HFFc6 (cell line): ENCODE measurements around the gene MFRP. TPM values are rescaled to one million over a fixed set of nuclear protein-coding genes. Genes with fewer than 3 reads are reported as not detected.

ENCODE experiments used
- DNase-seq: peaks from one replicate; pipeline ENCODE4 v3.0.0-alpha.2; 2018
- H3K27ac Mint-ChIP-seq: 2 replicates; pipeline ENCODE4 v1.8.0; 2020; ENCODE audit warnings: mild to moderate bottlenecking, mixed read lengths
- H3K27me3 Mint-ChIP-seq: 2 replicates; pipeline ENCODE4 v1.8.0; 2021; ENCODE audit warnings: mild to moderate bottlenecking, moderate library complexity, mixed read lengths; ENCODE audit not compliant: insufficient read depth
- H3K36me3 Mint-ChIP-seq: 2 replicates; pipeline ENCODE4 v1.8.0; 2021; ENCODE audit warnings: low read depth, mixed read lengths
- H3K4me1 Mint-ChIP-seq: 2 replicates; pipeline ENCODE4 v1.8.0; 2020; ENCODE audit warnings: low read depth, mixed read lengths
- H3K4me3 Mint-ChIP-seq: 2 replicates; pipeline ENCODE4 v1.8.0; 2020; ENCODE audit warnings: mild to moderate bottlenecking, moderate library complexity, mixed read lengths
- H3K9me3 Mint-ChIP-seq: 2 replicates; pipeline ENCODE4 v1.8.0; 2020; ENCODE audit warnings: mild to moderate bottlenecking, mixed read lengths
- total RNA-seq, 6 experiments: library from RNA; stranded (reverse); fragmentation: NEBNext Ultra II Directional; extraction: Animal tissue kit (Norgen Biotek cat#: 25700); gene quantifications; 2 replicates in 1 of 6; 3 replicates in 5 of 6; pipeline ENCODE4 v1.2.3, GENCODE V29; 2021
- TF ChIP-seq, protein P1 (sequence below): fragments of 200-600 bp; sonication (generic); IDR thresholded peaks from 2 replicates; pipeline ENCODE4 v1.5.0; 2021; ENCODE audit warnings: antibody characterized with exemption, mild to moderate bottlenecking

The MFRP gene
- total RNA-seq, 6 experiments from 2014 or later = not detected

DNA sequence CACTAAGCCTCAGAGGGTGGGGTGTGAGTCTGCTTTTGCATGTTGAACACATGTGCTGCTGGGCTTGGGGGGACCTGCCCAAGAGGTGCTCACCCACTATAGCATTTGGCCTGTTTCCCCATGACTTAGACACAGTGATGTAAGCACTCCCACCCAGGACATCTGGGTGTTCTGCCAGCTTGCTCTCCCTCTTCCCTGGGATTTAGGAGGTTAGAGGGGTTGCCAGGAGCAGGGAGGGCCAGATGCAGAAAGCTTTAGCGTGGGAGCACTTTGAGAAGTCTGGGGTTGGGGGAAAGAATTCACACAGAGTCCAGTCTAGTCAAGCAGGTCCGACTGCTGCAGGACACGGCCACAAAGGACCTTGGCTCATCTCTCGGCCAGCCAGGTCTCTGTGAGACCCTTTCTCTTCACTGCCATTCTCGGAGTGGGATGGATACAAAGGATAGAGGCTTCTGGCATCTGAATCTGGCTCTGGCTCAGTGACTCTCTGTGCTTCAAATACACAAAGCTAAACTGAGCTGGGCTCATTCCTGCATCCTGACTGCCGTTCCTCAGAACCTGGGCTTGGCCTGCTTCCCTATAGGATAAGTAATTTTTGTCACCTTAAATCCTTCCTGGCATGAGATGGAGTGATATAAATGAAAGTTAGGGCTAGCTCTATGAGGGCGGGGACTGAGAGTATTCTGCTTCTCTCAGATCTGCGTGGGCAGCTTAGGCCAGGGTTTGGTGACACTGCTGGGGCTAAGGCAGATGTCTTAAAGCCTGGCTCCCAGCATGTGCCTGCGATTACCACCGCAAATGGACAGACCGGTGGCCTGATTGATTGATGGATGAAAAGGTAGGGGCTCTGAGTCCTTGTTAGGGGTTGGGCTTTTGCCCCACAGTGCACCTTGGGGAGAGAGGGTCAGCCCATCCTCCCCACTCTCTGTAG lies 20.4 kb upstream of the MFRP start:
- TF ChIP-seq, protein P1, sequence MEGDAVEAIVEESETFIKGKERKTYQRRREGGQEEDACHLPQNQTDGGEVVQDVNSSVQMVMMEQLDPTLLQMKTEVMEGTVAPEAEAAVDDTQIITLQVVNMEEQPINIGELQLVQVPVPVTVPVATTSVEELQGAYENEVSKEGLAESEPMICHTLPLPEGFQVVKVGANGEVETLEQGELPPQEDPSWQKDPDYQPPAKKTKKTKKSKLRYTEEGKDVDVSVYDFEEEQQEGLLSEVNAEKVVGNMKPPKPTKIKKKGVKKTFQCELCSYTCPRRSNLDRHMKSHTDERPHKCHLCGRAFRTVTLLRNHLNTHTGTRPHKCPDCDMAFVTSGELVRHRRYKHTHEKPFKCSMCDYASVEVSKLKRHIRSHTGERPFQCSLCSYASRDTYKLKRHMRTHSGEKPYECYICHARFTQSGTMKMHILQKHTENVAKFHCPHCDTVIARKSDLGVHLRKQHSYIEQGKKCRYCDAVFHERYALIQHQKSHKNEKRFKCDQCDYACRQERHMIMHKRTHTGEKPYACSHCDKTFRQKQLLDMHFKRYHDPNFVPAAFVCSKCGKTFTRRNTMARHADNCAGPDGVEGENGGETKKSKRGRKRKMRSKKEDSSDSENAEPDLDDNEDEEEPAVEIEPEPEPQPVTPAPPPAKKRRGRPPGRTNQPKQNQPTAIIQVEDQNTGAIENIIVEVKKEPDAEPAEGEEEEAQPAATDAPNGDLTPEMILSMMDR = no peak
- peaks cover 32% of the 10 kb centered on the region for H3K4me1 Mint-ChIP-seq
- no peak overlapping the region for H3K27ac Mint-ChIP-seq
- peaks cover 8% of the 10 kb centered on the region for H3K27me3 Mint-ChIP-seq
- no peaks in the 10 kb centered on the region for H3K9me3 Mint-ChIP-seq
- no peaks in the 10 kb centered on the region; the same call in 1 of the 2 replicates for H3K36me3 Mint-ChIP-seq
- DNase-seq = no peak
- H3K4me3 Mint-ChIP-seq = no peak overlapping the region

DNA sequence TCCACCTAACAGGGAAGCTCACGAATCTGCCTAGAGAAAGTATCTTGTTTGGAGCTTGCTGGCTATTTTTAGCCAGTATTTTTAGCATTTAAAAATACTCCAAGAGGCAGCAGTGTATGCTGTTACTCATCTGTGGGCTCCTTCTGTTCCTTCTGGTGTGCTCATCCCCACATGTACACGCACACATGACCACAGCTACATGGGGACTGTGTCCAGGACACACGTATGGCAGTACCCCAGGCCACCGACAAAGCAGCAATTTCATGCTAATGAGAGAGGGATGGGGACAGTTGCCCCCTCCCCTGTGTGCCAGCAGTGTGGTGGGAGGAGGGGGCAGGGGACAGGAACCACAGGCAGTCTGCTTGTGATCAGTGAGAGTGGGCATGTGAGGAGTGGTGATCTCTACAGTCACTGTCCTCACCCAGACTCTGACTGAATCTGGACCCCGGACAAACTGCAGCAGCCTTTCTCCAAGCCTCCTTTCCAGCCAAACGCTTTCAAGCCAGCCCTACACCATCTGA lies 18.6 kb upstream of the MFRP start:
- TF ChIP-seq, protein P1 = no peak
- no peaks in the 10 kb centered on the region; the same call in 1 of the 2 replicates for H3K36me3 Mint-ChIP-seq
- H3K27ac Mint-ChIP-seq = no peak overlapping the region
- H3K27me3 Mint-ChIP-seq = peaks cover 8% of the 10 kb centered on the region
- peak overlapping the region; percentile 78 for H3K4me3 Mint-ChIP-seq
- DNase-seq = peak; percentile 38
- peaks cover 48% of the 10 kb centered on the region for H3K4me1 Mint-ChIP-seq
- no peaks in the 10 kb centered on the region for H3K9me3 Mint-ChIP-seq

DNA sequence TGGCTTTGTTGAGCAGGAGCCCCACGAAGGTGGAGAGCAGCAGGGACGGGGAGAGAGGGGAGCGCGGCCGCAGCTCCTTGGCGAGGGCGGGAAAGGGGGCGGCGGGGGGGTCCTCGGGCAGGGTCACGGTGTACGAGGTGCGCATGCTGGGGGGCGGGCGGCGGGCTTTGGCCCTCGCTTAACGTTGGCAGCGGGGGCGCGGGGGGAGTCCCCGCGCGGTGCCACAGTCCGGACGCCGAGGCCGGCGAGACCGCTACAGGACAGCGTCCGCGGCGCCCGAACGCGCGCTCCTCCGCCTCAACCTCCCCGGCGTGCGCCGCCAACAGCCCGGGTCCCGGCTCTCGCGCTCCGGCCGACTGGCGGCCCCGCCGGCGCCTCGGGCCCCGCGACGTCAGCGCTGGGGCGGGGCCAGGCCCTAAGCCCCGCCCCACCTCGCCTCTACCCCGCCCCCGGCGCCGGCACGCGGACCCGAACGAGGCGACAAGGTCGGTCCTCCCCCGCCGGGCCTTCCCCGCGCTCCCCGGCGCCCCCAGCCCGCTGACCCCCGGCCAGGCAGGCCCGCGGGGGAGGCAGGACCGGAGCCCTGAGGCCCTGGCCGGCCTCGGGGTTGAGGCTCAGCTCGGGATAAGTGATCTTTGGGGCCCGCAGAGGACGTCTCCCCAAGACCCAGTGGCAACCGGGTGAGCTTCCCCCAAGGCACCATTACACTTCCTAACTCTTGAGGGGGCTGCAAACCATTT lies 17.5 kb upstream of the MFRP start:
- TF ChIP-seq, protein P1 = no peak
- peaks cover 8% of the 10 kb centered on the region for H3K27me3 Mint-ChIP-seq
- peak overlapping the region; percentile 78 for H3K4me3 Mint-ChIP-seq
- H3K27ac Mint-ChIP-seq = no peak overlapping the region
- DNase-seq = no peak
- peaks cover 48% of the 10 kb centered on the region for H3K4me1 Mint-ChIP-seq
- no peaks in the 10 kb centered on the region for H3K9me3 Mint-ChIP-seq
- H3K36me3 Mint-ChIP-seq = no peaks in the 10 kb centered on the region; the same call in 1 of the 2 replicates

DNA sequence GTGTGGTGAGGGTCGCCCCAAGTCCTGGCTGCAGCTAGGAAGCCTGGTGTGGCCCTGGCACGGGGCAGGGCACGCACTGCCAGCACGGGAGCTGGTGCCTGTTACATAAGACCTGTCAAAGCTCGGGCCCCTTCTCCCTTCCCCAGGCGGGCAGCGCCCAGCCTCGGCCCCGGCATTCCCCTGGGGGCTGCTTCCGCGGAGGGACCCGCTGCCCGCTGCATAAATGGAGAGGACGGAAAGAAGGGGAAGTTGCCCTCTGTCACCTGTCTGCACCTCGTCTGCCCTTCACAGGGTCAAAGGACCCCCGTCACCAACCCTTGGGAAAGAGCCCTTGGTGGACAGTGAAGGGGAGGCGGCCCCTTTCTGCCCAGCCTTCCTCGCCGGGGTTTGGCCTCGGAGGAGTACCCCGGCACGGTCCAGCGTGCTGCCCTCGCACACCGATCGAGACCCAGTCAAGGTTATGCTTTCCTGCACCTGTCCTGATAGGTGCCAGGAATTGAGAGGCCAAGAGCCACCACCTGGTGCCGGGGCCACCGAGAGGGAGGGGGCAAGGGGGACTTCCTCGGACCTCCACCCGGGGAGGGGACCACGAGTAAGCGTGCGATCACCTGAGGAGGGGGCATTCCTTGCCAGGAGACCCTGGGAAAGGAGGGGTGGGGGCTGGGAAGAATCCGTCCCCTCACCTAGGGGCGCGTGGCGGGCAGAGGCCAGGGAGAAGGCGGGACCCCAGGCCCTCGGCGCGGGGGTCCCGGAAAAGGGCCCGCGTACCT lies 16.8 kb upstream of the MFRP start:
- no peaks in the 10 kb centered on the region for H3K9me3 Mint-ChIP-seq
- TF ChIP-seq, protein P1 = no peak
- DNase-seq = no peak
- no peak overlapping the region for H3K4me3 Mint-ChIP-seq
- H3K36me3 Mint-ChIP-seq = no peaks in the 10 kb centered on the region; the same call in 1 of the 2 replicates
- peaks cover 44% of the 10 kb centered on the region for H3K4me1 Mint-ChIP-seq
- H3K27me3 Mint-ChIP-seq = peaks cover 8% of the 10 kb centered on the region
- H3K27ac Mint-ChIP-seq = no peak overlapping the region

DNA sequence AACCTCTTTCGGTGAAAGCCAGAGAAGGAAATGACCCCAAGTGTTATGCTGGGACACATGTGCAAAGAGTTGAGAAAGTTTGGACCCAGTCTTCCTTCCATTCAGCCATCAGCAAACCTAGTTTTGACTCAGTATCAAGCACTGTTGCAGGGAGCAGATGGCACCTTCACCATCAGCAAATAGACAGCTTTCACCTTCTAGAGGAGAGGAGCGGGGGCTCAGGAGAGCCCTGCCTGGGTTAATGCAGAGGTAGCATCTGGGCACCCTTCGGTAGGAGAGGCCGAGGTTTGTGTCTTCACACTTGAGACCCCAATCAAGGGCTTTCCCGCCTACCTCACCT lies 16.2 kb upstream of the MFRP start:
- Mint-ChIP-seq H3K4me3 (peak overlapping the region; percentile 52), H3K27me3 (peaks cover 8% of the 10 kb centered on the region), H3K36me3 (no peaks in the 10 kb centered on the region; the same call in 1 of the 2 replicates), H3K9me3 (no peaks in the 10 kb centered on the region), H3K27ac (no peak overlapping the region), H3K4me1 (peaks cover 39% of the 10 kb centered on the region)
- no peak for DNase-seq
- TF ChIP-seq, protein P1 = no peak
